Large intestine (tissue), 3 donors: ENCODE results near the gene SLCO4A1. TPM values are rescaled to one million over a fixed set of nuclear protein-coding genes. Genes with fewer than 3 reads are reported as not detected.

Experiments
- DNase-seq, 2 donors: peaks; one replicate each; pipeline versions ENCODE4 v3.0.0 to v3.0.0-alpha.2; 2013
- H3K27ac ChIP-seq: one replicate; pipeline ENCODE4 v1.5.1; 2013; ENCODE audit warnings: low read length
- H3K27me3 ChIP-seq: 2 replicates; pipeline ENCODE4 v1.6.1; 2013; ENCODE audit warnings: low read length; ENCODE audit not compliant: control insufficient read depth, insufficient read depth
- H3K36me3 ChIP-seq: 2 replicates; pipeline ENCODE4 v1.6.1; 2013; ENCODE audit warnings: low read length; ENCODE audit not compliant: control insufficient read depth, insufficient read depth
- H3K4me1 ChIP-seq: one replicate; pipeline ENCODE4 v1.6.1; 2013; ENCODE audit warnings: low read length; ENCODE audit not compliant: control insufficient read depth, insufficient read depth
- H3K4me3 ChIP-seq: one replicate; pipeline ENCODE4 v1.5.1; 2013; ENCODE audit warnings: low read length
- H3K9me3 ChIP-seq: one replicate; pipeline ENCODE4 v1.6.1; 2013; ENCODE audit warnings: mild to moderate bottlenecking, low read depth, low read length, moderate library complexity; ENCODE audit not compliant: control insufficient read depth
- WGBS: methylation state at CpG from one replicate; pipeline ENCODE4 v1.1.5; 2013; ENCODE audit warnings: low lambda C conversion rate; ENCODE audit not compliant: insufficient coverage; 5-methylcytosine and 5-hydroxymethylcytosine counted together
- polyA plus RNA-seq: library from polyadenylated mRNA; unstranded; fragments of 120-200 nt; gene quantifications from one replicate; pipeline ENCODE4 v1.2.1, GENCODE V29; 2013

SLCO4A1 gene
- polyA plus RNA-seq, 1 donor: 1.4 TPM

GRCh38 chr20:62653951-62654685, 11.8 kb downstream of the SLCO4A1 start:
- H3K4me1 ChIP-seq: peaks cover 22% of the 10 kb centered on the region
- DNase-seq: no peak
- H3K27me3 ChIP-seq: no peaks in the 10 kb centered on the region
- WGBS: no CpG with 5 or more reads among the region's 24 CpGs
- H3K27ac ChIP-seq: no peak overlapping the region
- H3K4me3 ChIP-seq: no peak overlapping the region
- H3K9me3 ChIP-seq: peaks cover 13% of the 10 kb centered on the region
- no peaks in the 10 kb centered on the region for H3K36me3 ChIP-seq

GRCh38 chr20:62655282-62656196, 13.2 kb downstream of the SLCO4A1 start:
- H3K9me3 ChIP-seq: peaks cover 13% of the 10 kb centered on the region
- WGBS: no CpG with 5 or more reads among the region's 38 CpGs
- H3K4me3 ChIP-seq: no peak overlapping the region
- peaks cover 22% of the 10 kb centered on the region for H3K4me1 ChIP-seq
- no peaks in the 10 kb centered on the region for H3K27me3 ChIP-seq
- H3K36me3 ChIP-seq: no peaks in the 10 kb centered on the region
- no peak overlapping the region for H3K27ac ChIP-seq
- no peak for DNase-seq

GRCh38 chr20:62656197-62656918, 14.1 kb downstream of the SLCO4A1 start:
- H3K9me3 ChIP-seq: peaks cover 13% of the 10 kb centered on the region
- H3K4me3 ChIP-seq: no peak overlapping the region
- H3K27me3 ChIP-seq: no peaks in the 10 kb centered on the region
- no peaks in the 10 kb centered on the region for H3K36me3 ChIP-seq
- no peak for DNase-seq
- no CpG with 5 or more reads among the region's 39 CpGs for WGBS
- no peak overlapping the region for H3K27ac ChIP-seq
- H3K4me1 ChIP-seq: peaks cover 19% of the 10 kb centered on the region

GRCh38 chr20:62656919-62657588, 14.8 kb downstream of the SLCO4A1 start:
- Histone ChIP-seq H3K27me3 (no peaks in the 10 kb centered on the region), H3K9me3 (peaks cover 10% of the 10 kb centered on the region), H3K27ac (no peak overlapping the region), H3K4me1 (peaks cover 15% of the 10 kb centered on the region), H3K4me3 (no peak overlapping the region), H3K36me3 (no peaks in the 10 kb centered on the region)
- no peak for DNase-seq
- WGBS: 100% methylated on average over 1 of the region's 37 CpGs

- WGBS: no CpG with 5 or more reads among the region's 7 CpGs
- H3K4me1 ChIP-seq: peaks cover 10% of the 10 kb centered on the region
- no peak overlapping the region for H3K4me3 ChIP-seq
- no peaks in the 10 kb centered on the region for H3K27me3 ChIP-seq
- no peaks in the 10 kb centered on the region for H3K36me3 ChIP-seq
- no peak overlapping the region for H3K27ac ChIP-seq
- peaks cover 10% of the 10 kb centered on the region for H3K9me3 ChIP-seq
- no peak for DNase-seq
Measured at GRCh38 chr20:62657589-62657942, 15.3 kb downstream of the SLCO4A1 start.

GRCh38 chr20:62657956-62658355, 15.7 kb downstream of the SLCO4A1 start:
- WGBS: no CpG with 5 or more reads among the region's 19 CpGs
- H3K9me3 ChIP-seq: peaks cover 8% of the 10 kb centered on the region
- H3K27me3 ChIP-seq: no peaks in the 10 kb centered on the region
- DNase-seq: no peak
- H3K36me3 ChIP-seq: no peaks in the 10 kb centered on the region
- H3K27ac ChIP-seq: no peak overlapping the region
- H3K4me1 ChIP-seq: peaks cover 6% of the 10 kb centered on the region
- H3K4me3 ChIP-seq: no peak overlapping the region

GRCh38 chr20:62658593-62659178, 16.4 kb downstream of the SLCO4A1 start:
- no peaks in the 10 kb centered on the region for H3K4me1 ChIP-seq
- peaks cover 3% of the 10 kb centered on the region for H3K9me3 ChIP-seq
- no CpG with 5 or more reads among the region's 25 CpGs for WGBS
- DNase-seq: no peak
- H3K27me3 ChIP-seq: no peaks in the 10 kb centered on the region
- H3K4me3 ChIP-seq: no peak overlapping the region
- no peaks in the 10 kb centered on the region for H3K36me3 ChIP-seq
- H3K27ac ChIP-seq: no peak overlapping the region

GRCh38 chr20:62659488-62660239, 17.4 kb downstream of the SLCO4A1 start:
- WGBS: no CpG with 5 or more reads among the region's 29 CpGs
- Histone ChIP-seq H3K27me3 (no peaks in the 10 kb centered on the region), H3K4me1 (no peaks in the 10 kb centered on the region), H3K27ac (no peak overlapping the region), H3K4me3 (no peak overlapping the region), H3K36me3 (no peaks in the 10 kb centered on the region), H3K9me3 (peaks cover 3% of the 10 kb centered on the region)
- no peak for DNase-seq

- DNase-seq: no peak
Measured at GRCh38 chr20:62660240-62660615, 17.9 kb downstream of the SLCO4A1 start.

More at GRCh38 chr20:62660240-62660615, 17.9 kb downstream of the SLCO4A1 start:
- no CpG with 5 or more reads among the region's 15 CpGs for WGBS
- Histone ChIP-seq H3K4me3 (no peak overlapping the region), H3K27me3 (no peaks in the 10 kb centered on the region), H3K27ac (no peak overlapping the region), H3K4me1 (no peaks in the 10 kb centered on the region), H3K9me3 (peaks cover 3% of the 10 kb centered on the region), H3K36me3 (no peaks in the 10 kb centered on the region)
